Activated CD8-positive, alpha-beta memory T cell treated with anti-CD3 and anti-CD28 coated beads, Interleukin-2, amount 50 U/mL, for 48 hours (primary cell): ENCODE data around the gene ANK2.

Experiments used
- DNase-seq: peaks from one replicate; pipeline ENCODE4 v3.0.0-alpha.2; 2020

Gene ANK2

GRCh38 chr4:113355550-113356371 lies 306.3 kb downstream of the ANK2 start:
- DNase-seq = peak; percentile 79

GRCh38 chr4:113356453-113356852 lies 307.0 kb downstream of the ANK2 start:
- no peak for DNase-seq

GRCh38 chr4:113358784-113359183 lies 309.3 kb downstream of the ANK2 start:
- no peak for DNase-seq

GRCh38 chr4:113365377-113365776 lies 315.9 kb downstream of the ANK2 start:
- no peak for DNase-seq

GRCh38 chr4:113368056-113368455 lies 318.6 kb downstream of the ANK2 start:
- no peak for DNase-seq

GRCh38 chr4:113371111-113371510 lies 321.7 kb downstream of the ANK2 start:
- no peak for DNase-seq

- DNase-seq = no peak
These were observed 326.7 kb downstream of the ANK2 start for GRCh38 chr4:113375964-113376666.

GRCh38 chr4:113378836-113379235 lies 329.4 kb downstream of the ANK2 start:
- DNase-seq = no peak

- DNase-seq = no peak
These were observed 333.3 kb downstream of the ANK2 start for GRCh38 chr4:113382704-113383103.

GRCh38 chr4:113383111-113383785 lies 333.8 kb downstream of the ANK2 start:
- no peak for DNase-seq

- DNase-seq = no peak
These were observed 335.1 kb downstream of the ANK2 start for GRCh38 chr4:113384600-113384999.

GRCh38 chr4:113385281-113385899 lies 335.9 kb downstream of the ANK2 start:
- DNase-seq = no peak

- no peak for DNase-seq
These were observed 339.7 kb downstream of the ANK2 start for GRCh38 chr4:113389160-113389559.

GRCh38 chr4:113390850-113391249 lies 341.4 kb downstream of the ANK2 start:
- DNase-seq = no peak

GRCh38 chr4:113394108-113394729 lies 344.8 kb downstream of the ANK2 start:
- DNase-seq = no peak

- DNase-seq = no peak
These were observed 345.5 kb downstream of the ANK2 start for GRCh38 chr4:113394730-113395530.

- DNase-seq = no peak
These were observed 347.8 kb downstream of the ANK2 start for GRCh38 chr4:113397114-113397701.

GRCh38 chr4:113398441-113399143 lies 349.1 kb downstream of the ANK2 start:
- no peak for DNase-seq

GRCh38 chr4:113404167-113404571 lies 354.7 kb downstream of the ANK2 start:
- no peak for DNase-seq

GRCh38 chr4:113404841-113405240 lies 355.4 kb downstream of the ANK2 start:
- no peak for DNase-seq
